Adrenal gland (tissue), 12 donors: ENCODE data around the gene CCDC57. TPM values are rescaled to one million over a fixed set of nuclear protein-coding genes. Genes with fewer than 3 reads are reported as not detected.

Source experiments
- DNase-seq, 7 donors: peaks; one replicate each; pipeline ENCODE4 v3.0.0-alpha.2; 2019 to 2020
- H3K27ac ChIP-seq, 5 donors: fragments of 200-600 bp; sonication (generic) in 4 of 5; 1 replicate in 3 of 5; 2 replicates in 2 of 5; pipeline versions ENCODE4 v1.5.1 to v1.8.0; 2016 to 2020; ENCODE audit warnings: mild to moderate bottlenecking in 1 of 5
- H3K27me3 ChIP-seq: fragments of 200-600 bp; 2 replicates; pipeline ENCODE4 v1.8.0; 2021
- H3K36me3 ChIP-seq, 2 donors: fragments of 200-600 bp; replicated peaks in 1 of 2; 1 replicate in 1 of 2; 2 replicates in 1 of 2; pipeline versions ENCODE4 v1.5.1 to v1.8.0; 2018 to 2022
- H3K4me1 ChIP-seq, 2 donors: fragments of 200-600 bp; replicated peaks in 1 of 2; 1 replicate in 1 of 2; 2 replicates in 1 of 2; pipeline versions ENCODE4 v1.5.1 to v1.8.0; 2018 to 2021
- H3K4me3 ChIP-seq, 4 donors: fragments of 200-600 bp; sonication (generic) in 3 of 4; one replicate each; pipeline ENCODE4 v1.5.1; 2016 to 2018
- H3K9me3 ChIP-seq, 3 donors: fragments of 200-600 bp; sonication (generic) in 1 of 3; replicated peaks in 1 of 3; 1 replicate in 2 of 3; 2 replicates in 1 of 3; pipeline versions ENCODE4 v1.5.1 to v1.8.0; 2016 to 2021
- POLR2A ChIP-seq, 2 donors: fragments of 450-650 bp; IDR thresholded peaks; one replicate each; pipeline ENCODE4 v1.6.1; 2017; ENCODE audit warnings: antibody characterized with exemption in 2 of 2, mild to moderate bottlenecking in 2 of 2, moderate library complexity in 1 of 2
- whole genome bisulfite sequencing, 4 donors: extraction: QIAGEN DNeasy Blood & Tissue Kit in 2 of 4; methylation state at CpG; one replicate each; pipeline versions ENCODE4 v1.1.5 to v1.1.7; 2013 to 2017; 5-methylcytosine and 5-hydroxymethylcytosine counted together
- intact Hi-C, 2 donors: fragments of 100-400 bp; cut with DNase I; formaldehyde crosslinking; loops; one replicate each; pipeline versions ENCODE4 v1.14.1 to v1.15.0; 2022 to 2023
- polyA plus RNA-seq, 3 donors: library from polyadenylated mRNA; stranded (reverse); fragments of 200-250 nt in 2 of 3; fragments of 350-450 nt in 1 of 3; fragmentation: Illumina TruSeq in 1 of 3; extraction: RNeasy Lipid Tissue Mini Kit (QIAGEN cat#74804) in 1 of 3; gene quantifications; one replicate each; pipeline ENCODE4 v1.2.3, GENCODE V29; 2013 to 2014
- total RNA-seq, 9 donors: library from RNA; depleted of rRNA in 4 of 9; stranded (reverse); fragments of >200 nt in 4 of 9; fragments of 120-200 nt in 1 of 9; fragmentation: NEBNext Ultra II Directional in 1 of 9; extraction: Animal tissue kit (Norgen Biotek cat#: 25700) in 1 of 9; gene quantifications; one replicate each; pipeline versions ENCODE4 v1.1.0 to v1.2.4, GENCODE V29; 2013 to 2023
- TF ChIP-seq, protein P1 (sequence below), 6 experiments: fragments of 450-650 bp in 4 of 6; fragments of 200-600 bp in 2 of 6; sonication (generic) in 1 of 6; IDR thresholded peaks; 1 replicate in 5 of 6; 2 replicates in 1 of 6; pipeline versions ENCODE4 v1.5.1 to v1.8.0; 2016 to 2021; ENCODE audit warnings: antibody characterized with exemption in 6 of 6, mild to moderate bottlenecking in 2 of 6, moderate library complexity in 1 of 6
- donor health status: healthy with polysubstance abuse.
- donor health status: Bipolar disorder and iron deficiency.
- donor health status: DM: yes; HTN: yes; CAD: no.
- donor health status: DM: no; HTN: no; CAD: no.
- donor health status: DM: no; HTN: no; CAD: no.
- donor health status: DM: yes; HTN: yes; CAD: no.

The CCDC57 gene
- total and polyA plus RNA-seq, 12 donors, result 7.1 to 275 (median 28.8) TPM

DNA sequence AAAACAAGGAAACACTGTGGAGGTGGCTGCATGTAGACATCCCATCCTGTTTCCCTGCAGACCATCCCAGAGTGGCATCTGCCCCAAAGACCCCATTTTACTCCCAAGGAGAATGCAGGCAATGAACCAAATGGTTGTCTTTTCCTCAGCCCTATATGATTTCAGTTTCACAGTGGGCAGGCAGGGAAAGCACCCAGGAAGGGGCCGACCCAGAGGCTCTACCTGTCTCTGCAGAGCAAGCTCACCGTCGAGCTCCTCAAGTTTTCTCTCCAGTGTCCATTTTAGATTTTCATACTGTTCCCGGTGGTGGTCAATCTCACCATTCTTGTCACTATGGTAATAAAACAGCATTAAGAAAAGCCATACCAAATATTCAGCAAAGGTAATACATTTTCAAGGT, 14.6 kb downstream of the CCDC57 start:
- 81 to 94% (median 93%) methylated on average over 4 of the region's 4 CpGs for WGBS, 4 donors
- TF ChIP-seq, protein P1, sequence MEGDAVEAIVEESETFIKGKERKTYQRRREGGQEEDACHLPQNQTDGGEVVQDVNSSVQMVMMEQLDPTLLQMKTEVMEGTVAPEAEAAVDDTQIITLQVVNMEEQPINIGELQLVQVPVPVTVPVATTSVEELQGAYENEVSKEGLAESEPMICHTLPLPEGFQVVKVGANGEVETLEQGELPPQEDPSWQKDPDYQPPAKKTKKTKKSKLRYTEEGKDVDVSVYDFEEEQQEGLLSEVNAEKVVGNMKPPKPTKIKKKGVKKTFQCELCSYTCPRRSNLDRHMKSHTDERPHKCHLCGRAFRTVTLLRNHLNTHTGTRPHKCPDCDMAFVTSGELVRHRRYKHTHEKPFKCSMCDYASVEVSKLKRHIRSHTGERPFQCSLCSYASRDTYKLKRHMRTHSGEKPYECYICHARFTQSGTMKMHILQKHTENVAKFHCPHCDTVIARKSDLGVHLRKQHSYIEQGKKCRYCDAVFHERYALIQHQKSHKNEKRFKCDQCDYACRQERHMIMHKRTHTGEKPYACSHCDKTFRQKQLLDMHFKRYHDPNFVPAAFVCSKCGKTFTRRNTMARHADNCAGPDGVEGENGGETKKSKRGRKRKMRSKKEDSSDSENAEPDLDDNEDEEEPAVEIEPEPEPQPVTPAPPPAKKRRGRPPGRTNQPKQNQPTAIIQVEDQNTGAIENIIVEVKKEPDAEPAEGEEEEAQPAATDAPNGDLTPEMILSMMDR (IDR thresholded peaks at IDR 0.05), result no peak
- no peak for TF ChIP-seq POLR2A (IDR thresholded peaks at IDR 0.05)
- H3K36me3 ChIP-seq, result peaks cover 0 to 23% of the 10 kb centered on the region in 2 donors

GRCh38 chr17:82195675-82196672, 16.7 kb downstream of the CCDC57 start:
- H3K27ac ChIP-seq, result peak overlapping the region in 2 of 5 donors; percentile 46 to 75
- H3K36me3 ChIP-seq, result peaks cover 0 to 30% of the 10 kb centered on the region in 2 donors
- TF ChIP-seq POLR2A (IDR thresholded peaks at IDR 0.05), result no peak
- TF ChIP-seq, protein P1 (IDR thresholded peaks at IDR 0.05), result no peak
- WGBS, 4 donors, result 77 to 83% (median 79%) methylated on average over 23 to 25 of the region's 25 CpGs
- H3K27me3 ChIP-seq, result no peaks in the 10 kb centered on the region
- H3K9me3 ChIP-seq, result no peaks in the 10 kb centered on the region
- H3K4me1 ChIP-seq, result no peaks in the 10 kb centered on the region
- no peak overlapping the region for H3K4me3 ChIP-seq
- intact Hi-C loops, result no loop called here
- DNase-seq, result no peak

More for the DNA sequence above, 14.6 kb downstream of the CCDC57 start:
- H3K27ac ChIP-seq, result no peak overlapping the region
- no peaks in the 10 kb centered on the region for H3K9me3 ChIP-seq
- no peak for DNase-seq
- no peak overlapping the region for H3K4me3 ChIP-seq
- no peaks in the 10 kb centered on the region for H3K27me3 ChIP-seq
- intact Hi-C loops, result no loop called here
- no peaks in the 10 kb centered on the region for H3K4me1 ChIP-seq

GRCh38 chr17:82194765-82195164, 17.9 kb downstream of the CCDC57 start:
- WGBS, 4 donors, result 95 to 98% (median 96%) methylated on average over 5 to 16 of the region's 16 CpGs
- intact Hi-C loops, result no loop called here

More at GRCh38 chr17:82194765-82195164, 17.9 kb downstream of the CCDC57 start:
- Histone ChIP-seq H3K36me3 (peaks cover 0 to 30% of the 10 kb centered on the region in 2 donors), H3K27me3 (no peaks in the 10 kb centered on the region), H3K27ac (no peak overlapping the region), H3K4me3 (no peak overlapping the region), H3K9me3 (no peaks in the 10 kb centered on the region), H3K4me1 (no peaks in the 10 kb centered on the region)
- TF ChIP-seq, protein P1 (IDR thresholded peaks at IDR 0.05), result no peak
- TF ChIP-seq POLR2A (IDR thresholded peaks at IDR 0.05), result no peak
- no peak for DNase-seq
